GM12891 (cell line): ENCODE measurements around the gene NPHP3.

ENCODE experiments used
- DNase-seq: peaks from one replicate; pipeline ENCODE4 v3.0.0; 2011; ENCODE audit warnings: low spot score; ENCODE audit not compliant: insufficient read length
- FAIRE-seq: peaks from 2 replicates; lab custom pipeline; 2011; peaks lifted over from hg19 to GRCh38; lab: Jason Lieb, UNC
- PAX5 ChIP-seq: IDR thresholded peaks from 2 replicates; pipeline ENCODE4 v1.6.1; 2011; ENCODE audit warnings: low read length, moderate library complexity, mild to moderate bottlenecking; ENCODE audit not compliant: insufficient read depth, severe bottlenecking
- POLR2A ChIP-seq: IDR thresholded peaks from 2 replicates; pipeline ENCODE4 v1.6.1; 2011; ENCODE audit warnings: low read depth, low read length, control low read depth
- POLR2AphosphoS5 ChIP-seq: IDR thresholded peaks from 2 replicates; pipeline ENCODE4 v1.6.1; 2011; ENCODE audit warnings: low read depth, low read length, control low read depth
- POU2F2 ChIP-seq: IDR thresholded peaks from 2 replicates; pipeline ENCODE4 v1.6.1; 2011; ENCODE audit warnings: low read depth, mild to moderate bottlenecking, control low read depth, low read length, moderate library complexity
- SPI1 ChIP-seq: IDR thresholded peaks from 2 replicates; pipeline ENCODE4 v1.6.1; 2011; ENCODE audit warnings: low read depth, low read length, control low read depth
- TAF1 ChIP-seq: IDR thresholded peaks from 2 replicates; pipeline ENCODE4 v1.6.1; 2011; ENCODE audit warnings: low read depth, low read length, control low read depth

Gene NPHP3

GRCh38 chr3:132723024-132723950 is 1.1 kb upstream of the NPHP3 start:
- TF ChIP-seq SPI1, result no peak
- DNase-seq, result no peak
- no peak for FAIRE-seq

GRCh38 chr3:132721479-132722164 is 587 bp downstream of the NPHP3 start:
- FAIRE-seq (no peak), DNase-seq (no peak)
- TF ChIP-seq POU2F2 (no peak; the same call in 1 of the 2 replicates), POLR2A (no peak), POLR2AphosphoS5 (no peak), TAF1 (no peak), PAX5 (no peak), SPI1 (no peak)

GRCh38 chr3:132720228-132720627 is 2.0 kb downstream of the NPHP3 start:
- no peak for DNase-seq
- FAIRE-seq, result no peak
- TF ChIP-seq POLR2AphosphoS5, result no peak
- TF ChIP-seq TAF1, result no peak
- no peak for TF ChIP-seq POU2F2
- TF ChIP-seq PAX5, result no peak
- TF ChIP-seq POLR2A, result no peak
- TF ChIP-seq SPI1, result no peak

- DNase-seq (no peak), FAIRE-seq (peak; percentile 33)
- TF ChIP-seq POLR2AphosphoS5 (no peak), PAX5 (no peak), SPI1 (no peak), POLR2A (no peak), TAF1 (no peak), POU2F2 (no peak)
These were observed 5.8 kb downstream of the NPHP3 start for GRCh38 chr3:132716372-132716771.

GRCh38 chr3:132713977-132714727 is 8.1 kb downstream of the NPHP3 start:
- DNase-seq (no peak), FAIRE-seq (no peak)
- no peak for TF ChIP-seq PAX5
- TF ChIP-seq POLR2A, result no peak
- no peak for TF ChIP-seq SPI1
- TF ChIP-seq TAF1, result no peak
- TF ChIP-seq POU2F2, result no peak
- no peak for TF ChIP-seq POLR2AphosphoS5

- no peak for FAIRE-seq
- DNase-seq, result no peak
- TF ChIP-seq POLR2AphosphoS5, result no peak
- TF ChIP-seq POU2F2, result no peak
- no peak for TF ChIP-seq PAX5
- no peak for TF ChIP-seq TAF1
- no peak for TF ChIP-seq POLR2A
- no peak for TF ChIP-seq SPI1
These were observed 11.9 kb downstream of the NPHP3 start for GRCh38 chr3:132710311-132710710.

GRCh38 chr3:132709761-132710160 is 12.4 kb downstream of the NPHP3 start:
- FAIRE-seq, result no peak
- no peak for DNase-seq
- TF ChIP-seq TAF1 (no peak), PAX5 (no peak), POLR2A (no peak), POU2F2 (no peak), POLR2AphosphoS5 (no peak), SPI1 (no peak)

GRCh38 chr3:132703733-132704132 is 18.5 kb downstream of the NPHP3 start:
- TF ChIP-seq POLR2AphosphoS5 (no peak), PAX5 (no peak), SPI1 (no peak), POU2F2 (no peak), TAF1 (no peak), POLR2A (no peak)
- DNase-seq, result no peak
- FAIRE-seq, result no peak

- DNase-seq, result no peak
- no peak for FAIRE-seq
- TF ChIP-seq SPI1 (no peak), TAF1 (no peak), PAX5 (no peak), POLR2AphosphoS5 (no peak), POLR2A (no peak), POU2F2 (no peak)
These were observed 26.8 kb downstream of the NPHP3 start for GRCh38 chr3:132695422-132695821.
